Endothelial cell of umbilical vein (primary cell): Measurements from ENCODE around the gene ADCY7. TPM values are rescaled to one million over a fixed set of nuclear protein-coding genes. Genes with fewer than 3 reads are reported as not detected.

Experiments used
- BruUV-seq: library from RNA; stranded (reverse); fragments of 400-500 nt; replicated peaks from 2 replicates; lab custom pipeline; 2021; lab: Mats Ljungman, UMichigan
- CTCF ChIA-PET: fragments of 300-600, 350-600 bp; sonication (Branson Sonifier 250); formaldehyde crosslinking; loops from one replicate; lab custom pipeline; 2021; ENCODE audit warnings: antibody characterized with exemption, inconsistent platforms; lab: Charles Lee
- POLR2A ChIA-PET: fragments of 300-600, 350-600 bp; sonication (Branson Sonifier 250); formaldehyde crosslinking; loops from one replicate; lab custom pipeline; 2021; ENCODE audit warnings: antibody characterized with exemption, inconsistent platforms; lab: Charles Lee
- DNase-seq: peaks from one replicate; pipeline ENCODE4 v3.0.0-alpha.2; 2011; ENCODE audit warnings: low read depth, low spot score
- FAIRE-seq: peaks from 2 replicates; lab custom pipeline; 2011; peaks lifted over from hg19 to GRCh38; lab: Jason Lieb, UNC
- H2AFZ ChIP-seq: 2 replicates; pipeline ENCODE4 v1.6.0; 2012; ENCODE audit warnings: low read depth, low read length, control low read depth, inconsistent platforms
- H3K27ac ChIP-seq: 2 replicates; pipeline ENCODE4 v1.5.1; 2011; ENCODE audit warnings: low read depth, mild to moderate bottlenecking, control low read depth, low read length, moderate library complexity; ENCODE audit not compliant: insufficient read depth
- H3K27me3 ChIP-seq, 2 experiments: 2 replicates each; pipeline versions ENCODE4 v1.6.0 to v1.6.1; 2011; ENCODE audit warnings: low read length in 2 of 2, mixed read lengths in 1 of 2; ENCODE audit not compliant: control insufficient read depth in 2 of 2, insufficient read depth in 2 of 2
- H3K36me3 ChIP-seq, 2 experiments: 2 replicates in 1 of 2; 3 replicates in 1 of 2; pipeline ENCODE4 v1.5.1; 2011; ENCODE audit warnings: low read length in 2 of 2, mild to moderate bottlenecking in 1 of 2, moderate library complexity in 1 of 2; ENCODE audit not compliant: control insufficient read depth in 2 of 2, insufficient read depth in 2 of 2; ENCODE audit errors: extremely low read depth in 1 of 2
- H3K4me1 ChIP-seq: 3 replicates; pipeline ENCODE4 v1.5.1; 2011; ENCODE audit warnings: mild to moderate bottlenecking, low read length; ENCODE audit not compliant: control insufficient read depth, insufficient read depth; ENCODE audit errors: extremely low read depth
- H3K4me2 ChIP-seq: 2 replicates; pipeline ENCODE4 v1.6.1; 2011; ENCODE audit warnings: low read length, control low read depth, mixed read lengths; ENCODE audit not compliant: insufficient read depth
- H3K4me3 ChIP-seq, 3 experiments: fragments of 200-600 bp in 1 of 3; sonication (generic), shearing (Covaris generic) in 1 of 3; replicated peaks in 1 of 3; 2 replicates each; pipeline ENCODE4 v1.5.1; 2011 to 2016; ENCODE audit warnings: control low read depth in 3 of 3, low read length in 3 of 3, mild to moderate bottlenecking in 2 of 3, inconsistent platforms in 1 of 3, low read depth in 1 of 3, moderate library complexity in 1 of 3; ENCODE audit not compliant: insufficient read depth in 1 of 3
- H3K79me2 ChIP-seq: 2 replicates; pipeline ENCODE4 v1.6.0; 2012; ENCODE audit warnings: low read length, inconsistent platforms; ENCODE audit not compliant: control insufficient read depth, insufficient read depth
- H3K9ac ChIP-seq: replicated peaks from 2 replicates; pipeline ENCODE3; 2011; ENCODE audit warnings: low read length, control low read depth; ENCODE audit not compliant: insufficient read depth; ENCODE audit errors: extremely low read depth
- H3K9me1 ChIP-seq: replicated peaks from 3 replicates; pipeline ENCODE4 v1.6.0; 2011; ENCODE audit warnings: mild to moderate bottlenecking, low read length; ENCODE audit not compliant: control insufficient read depth, insufficient read depth; ENCODE audit errors: extremely low read depth
- H3K9me3 ChIP-seq: replicated peaks from 2 replicates; pipeline ENCODE4 v1.5.1; 2012; ENCODE audit warnings: low read length, inconsistent platforms; ENCODE audit not compliant: control insufficient read depth, insufficient read depth
- H4K20me1 ChIP-seq: replicated peaks from 2 replicates; pipeline ENCODE3; 2011; ENCODE audit warnings: mild to moderate bottlenecking, low read length; ENCODE audit not compliant: control insufficient read depth, insufficient read depth; ENCODE audit errors: extremely low read depth
- CTCF ChIP-seq, 2 donors: IDR thresholded peaks; 1 replicate in 1 of 2; 2 replicates in 1 of 2; pipeline ENCODE4 v1.5.1; 2011; ENCODE audit warnings: low read length in 2 of 2, mild to moderate bottlenecking in 2 of 2, moderate library complexity in 2 of 2, control low read depth in 1 of 2, inconsistent platforms in 1 of 2, low read depth in 1 of 2; ENCODE audit not compliant: insufficient read depth in 1 of 2; ENCODE audit errors: extremely low read depth in 1 of 2
- EZH2 ChIP-seq: IDR thresholded peaks from 2 replicates; pipeline ENCODE4 v1.6.1; 2012; ENCODE audit warnings: borderline replicate concordance, low read depth, mild to moderate bottlenecking, moderate library complexity, low read length, inconsistent platforms; ENCODE audit not compliant: severe bottlenecking
- FOS ChIP-seq: IDR thresholded peaks from 2 replicates; pipeline ENCODE4 v1.6.1; 2011; ENCODE audit warnings: mild to moderate bottlenecking, low read length, moderate library complexity, borderline replicate concordance; ENCODE audit not compliant: insufficient read depth
- GATA2 ChIP-seq: IDR thresholded peaks from 2 replicates; pipeline ENCODE4 v1.7.0; 2011; ENCODE audit warnings: low read depth, mild to moderate bottlenecking, moderate library complexity, mixed read lengths, low read length; ENCODE audit not compliant: insufficient read length, insufficient read depth
- JUN ChIP-seq: IDR thresholded peaks from 2 replicates; pipeline ENCODE4 v1.6.1; 2011; ENCODE audit warnings: borderline replicate concordance, low read depth; ENCODE audit not compliant: insufficient read length, insufficient read depth
- MYC ChIP-seq: IDR thresholded peaks from one replicate; pipeline ENCODE4 v1.6.1; 2011; ENCODE audit warnings: mild to moderate bottlenecking, low read depth, low read length
- POLR2A ChIP-seq: IDR thresholded peaks from 2 replicates; pipeline ENCODE4 v1.6.1; 2012; ENCODE audit warnings: low read depth, mild to moderate bottlenecking, control low read depth, low read length
- POLR2AphosphoS5 ChIP-seq: IDR thresholded peaks from 2 replicates; pipeline ENCODE4 v1.6.1; 2012; ENCODE audit warnings: low read depth, mild to moderate bottlenecking, control low read depth, low read length, moderate library complexity; ENCODE audit not compliant: insufficient read depth
- dilution Hi-C: fragments of 300-500 bp; cut with MboI; formaldehyde crosslinking; loops from one replicate; pipeline ENCODE4 v1.15.0; 2019; ENCODE audit warnings: low sequenced_read_pairs; ENCODE audit not compliant: extremely low pct_ligation_motif_present
- intact Hi-C: fragments of 100-400 bp; cut with micrococcal nuclease; formaldehyde crosslinking; loops from one replicate; pipeline ENCODE4 v1.10.0; 2022
- polyA plus RNA-seq, 4 experiments: library from polyadenylated mRNA; depleted of rRNA in 3 of 4; stranded (reverse) in 3 of 4; unstranded in 1 of 4; fragments of >200 nt; gene quantifications; 2 replicates each; pipeline versions ENCODE4 v1.2.1 to v1.2.3, GENCODE V29; 2011 to 2012; ENCODE audit warnings: missing spikeins in 1 of 4
- total RNA-seq: library from RNA; stranded (reverse); gene quantifications from 2 replicates; pipeline ENCODE4 v1.2.3, GENCODE V29; 2021
- TF ChIP-seq, protein P1 (sequence below): IDR thresholded peaks from 2 replicates; pipeline ENCODE4 v1.6.1; 2011; ENCODE audit not compliant: insufficient read depth, insufficient read length

ADCY7 gene
- total and polyA plus RNA-seq, 2 donors (not counting 3 experiments of a cell fraction or from before 2014, with no cell fraction given), result 3.5 to 9.3 TPM

GRCh38 chr16:50363656-50364055 lies 97.3 kb downstream of the ADCY7 start:
- FAIRE-seq (no peak), DNase-seq (no peak)
- POLR2A ChIA-PET, result interaction anchor here (0.8 kb wide), 1 partner anchor 9 kb away, joined by 6 read pairs; no protein-coding TSS in a partner anchor
- CTCF ChIA-PET, result interaction anchor here (0.7 to 3.8 kb wide), 3 partner anchors 9 to 443 kb away, joined by 3 to 22 read pairs (median 4); no protein-coding TSS in a partner anchor
- no peak overlapping the region for H3K4me3 ChIP-seq
- H3K9ac ChIP-seq, result no peak overlapping the region
- peaks cover 80% of the 10 kb centered on the region for H3K79me2 ChIP-seq
- peaks cover 4% of the 10 kb centered on the region for H4K20me1 ChIP-seq
- intact Hi-C loops (no loop called here), dilution Hi-C loops (no loop called here)
- no peak overlapping the region for H3K27ac ChIP-seq
- TF ChIP-seq MYC (no peak), POLR2A (no peak), JUN (no peak), EZH2 (no peak), CTCF (IDR thresholded peaks at IDR 0.05; ENCODE audit: extremely low read depth in 1 of 2, insufficient read depth in 1 of 2, low read depth in 1 of 2, low read length in 2 of 2) (no peak), FOS (no peak), GATA2 (no peak), POLR2AphosphoS5 (no peak)
- TF ChIP-seq, protein P1, sequence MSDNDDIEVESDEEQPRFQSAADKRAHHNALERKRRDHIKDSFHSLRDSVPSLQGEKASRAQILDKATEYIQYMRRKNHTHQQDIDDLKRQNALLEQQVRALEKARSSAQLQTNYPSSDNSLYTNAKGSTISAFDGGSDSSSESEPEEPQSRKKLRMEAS, result no peak
- H3K4me1 ChIP-seq, result peaks cover 8% of the 10 kb centered on the region
- H2AFZ ChIP-seq, result no peak overlapping the region
- H3K36me3 ChIP-seq, result peaks cover 6 to 18% of the 10 kb centered on the region in 2 experiments
- no peaks in the 10 kb centered on the region for H3K9me1 ChIP-seq
- no TSS peak for BruUV-seq
- H3K4me2 ChIP-seq, result no peak overlapping the region
- H3K9me3 ChIP-seq, result no peaks in the 10 kb centered on the region
- H3K27me3 ChIP-seq, result no peaks in the 10 kb centered on the region
